Measurements from ENCODE around the gene FASN. TPM values are rescaled to one million over a fixed set of nuclear protein-coding genes. Genes with fewer than 3 reads are reported as not detected.

The FASN gene
- total and polyA plus RNA-seq, 2 of the 13 experiments (the other 11 are each of a cell fraction or from before 2014, with no cell fraction given), result 51.7 to 101 TPM

GRCh38 chr17:82053556-82054263, 44.3 kb downstream of the FASN start:
- peak overlapping the region; percentile 94; the same call in 1 of the 2 replicates for H3K9ac ChIP-seq (ENCODE audit: insufficient read depth, low read depth, low read length)

More at GRCh38 chr17:82053556-82054263, 44.3 kb downstream of the FASN start:
- TF ChIP-seq, protein P1, sequence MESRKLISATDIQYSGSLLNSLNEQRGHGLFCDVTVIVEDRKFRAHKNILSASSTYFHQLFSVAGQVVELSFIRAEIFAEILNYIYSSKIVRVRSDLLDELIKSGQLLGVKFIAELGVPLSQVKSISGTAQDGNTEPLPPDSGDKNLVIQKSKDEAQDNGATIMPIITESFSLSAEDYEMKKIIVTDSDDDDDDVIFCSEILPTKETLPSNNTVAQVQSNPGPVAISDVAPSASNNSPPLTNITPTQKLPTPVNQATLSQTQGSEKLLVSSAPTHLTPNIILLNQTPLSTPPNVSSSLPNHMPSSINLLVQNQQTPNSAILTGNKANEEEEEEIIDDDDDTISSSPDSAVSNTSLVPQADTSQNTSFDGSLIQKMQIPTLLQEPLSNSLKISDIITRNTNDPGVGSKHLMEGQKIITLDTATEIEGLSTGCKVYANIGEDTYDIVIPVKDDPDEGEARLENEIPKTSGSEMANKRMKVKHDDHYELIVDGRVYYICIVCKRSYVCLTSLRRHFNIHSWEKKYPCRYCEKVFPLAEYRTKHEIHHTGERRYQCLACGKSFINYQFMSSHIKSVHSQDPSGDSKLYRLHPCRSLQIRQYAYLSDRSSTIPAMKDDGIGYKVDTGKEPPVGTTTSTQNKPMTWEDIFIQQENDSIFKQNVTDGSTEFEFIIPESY (CRISPR knock-in tag; IDR thresholded peaks at IDR 0.05), result peak; percentile 44; the same call in 1 of the 2 replicates
- 0 out of 2 replicates have a peak, but pooled peaks have one; percentile 41 for TF ChIP-seq KDM2A (CRISPR knock-in tag; IDR thresholded peaks at IDR 0.05; ENCODE audit: borderline replicate concordance, low read depth)
- 0 out of 2 replicates have a peak, but pooled peaks have one; percentile 20 for TF ChIP-seq SSRP1 (CRISPR knock-in tag; IDR thresholded peaks at IDR 0.05)
- peak; percentile 42 for TF ChIP-seq AGO2 (optimal IDR thresholded peaks at IDR 0.05; ENCODE audit: low read depth, low read length)
- no peak for TF ChIP-seq ZNF605 (CRISPR knock-in tag; IDR thresholded peaks at IDR 0.05)
- TF ChIP-seq, protein P2, sequence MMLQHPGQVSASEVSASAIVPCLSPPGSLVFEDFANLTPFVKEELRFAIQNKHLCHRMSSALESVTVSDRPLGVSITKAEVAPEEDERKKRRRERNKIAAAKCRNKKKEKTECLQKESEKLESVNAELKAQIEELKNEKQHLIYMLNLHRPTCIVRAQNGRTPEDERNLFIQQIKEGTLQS (CRISPR knock-in tag; IDR thresholded peaks at IDR 0.05), result no peak
- TF ChIP-seq ZNF768 (CRISPR knock-in tag; IDR thresholded peaks at IDR 0.05), result 0 out of 2 replicates have a peak, but pooled peaks have one; percentile 12
- no TSS peak for BruUV-seq (replicated peaks)
- Histone ChIP-seq H3K79me2 (ENCODE audit: insufficient read depth, low read length) (peaks cover 37% of the 10 kb centered on the region), H3K4me3 (replicated peaks in 1 of 3; ENCODE audit: insufficient read depth in 1 of 3, low read depth in 2 of 3, low read length in 3 of 3) (peak overlapping the region in 1 of 3 experiments; percentile 99; a peak in 2 of 6 replicates), H2AFZ (ENCODE audit: low read length) (no peak overlapping the region), H3K27ac (ENCODE audit: extremely low read length, insufficient read depth, low read length) (no peak overlapping the region), H3K36me3 (replicated peaks in 1 of 2; ENCODE audit: control insufficient read depth in 1 of 2, insufficient read depth in 2 of 2, low read length in 2 of 2) (peaks cover 26 to 44% of the 10 kb centered on the region in 2 experiments), H3K4me1 (ENCODE audit: insufficient read depth, low read length) (peaks cover 66% of the 10 kb centered on the region), H3K27me3 (ENCODE audit: control insufficient read depth in 1 of 2, insufficient read depth in 2 of 2, low read length in 2 of 2) (no peaks in the 10 kb centered on the region; a peak in 2 of 5 replicates), H3K4me2 (ENCODE audit: low read depth, low read length) (peak overlapping the region; percentile 92), H3K9me3 (ENCODE audit: low read length) (no peaks in the 10 kb centered on the region), H4K20me1 (ENCODE audit: insufficient read depth, low read length) (no peaks in the 10 kb centered on the region; the same call in 1 of the 2 replicates)
- no peak for ATAC-seq
- CTCF ChIA-PET (ENCODE audit: low intra/inter-chr PET ratio, low total read pairs), result no interaction called here
- in situ Hi-C loops (cut with HindIII; ENCODE audit: extremely low pct_ligation_motif_present, low pct_unique_long_range_greater_than_20kb) (no loop called here), intact Hi-C loops (cut with micrococcal nuclease; ENCODE audit: unreplicated experiment) (loop anchor here (5.0 kb wide), 1 partner anchor 44 kb away; the partner anchor contains the start of gene FASN)
- POLR2A ChIA-PET, result interaction anchor here (0.9 to 1.6 kb wide), 3 partner anchors 10 to 16 kb away, joined by 3 read pairs; partner anchors contain the start of gene DCXR
- no peak for DNase-seq (ENCODE audit: low spot score)
- FAIRE-seq, result no peak
- WGBS (ENCODE audit: low lambda C conversion rate), result over 99% methylated on average over 25 of the region's 28 CpGs

Measured in HepG2 (cell line).